Measurements from ENCODE around the gene EFHC1. TPM values are rescaled to one million over a fixed set of nuclear protein-coding genes. Genes with fewer than 3 reads are reported as not detected.

EFHC1 gene
- total RNA-seq, 1 experiment from 2014 or later, result 15.5 TPM

DNA sequence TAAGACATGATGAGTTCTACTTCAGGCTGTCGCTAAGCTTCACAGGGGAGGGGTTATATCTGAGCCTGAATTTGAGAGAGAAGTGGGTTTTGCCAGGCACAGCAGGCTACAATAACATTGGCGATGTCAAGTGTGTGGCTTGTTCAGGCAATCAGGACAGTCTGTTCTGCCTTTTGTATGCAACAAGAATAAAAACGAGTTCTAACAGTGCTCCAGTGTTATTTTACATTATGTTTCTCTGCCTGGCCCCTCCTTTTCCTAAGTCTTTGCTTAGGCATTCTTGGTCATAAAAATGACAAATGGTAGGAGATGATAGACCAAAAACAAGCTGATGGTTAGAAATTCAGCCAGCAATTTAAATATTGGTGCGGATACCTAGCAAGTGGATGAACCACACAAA, 31.4 kb upstream of the EFHC1 start:
- CTCF ChIA-PET, result interaction anchor here (2.0 kb wide), 1 partner anchor 11 kb away, joined by 8 read pairs; no protein-coding TSS in a partner anchor
- H3K36me3 Mint-ChIP-seq, result peaks cover 20% of the 10 kb centered on the region
- no peak overlapping the region for H3K27ac Mint-ChIP-seq
- peaks cover 36% of the 10 kb centered on the region for H3K9me3 Mint-ChIP-seq
- no peak for DNase-seq (ENCODE audit: low spot score)
- H3K4me1 Mint-ChIP-seq, result no peaks in the 10 kb centered on the region
- no peak for ATAC-seq
- no peak for TF ChIP-seq GTF2I (CRISPR knock-in tag; conservative IDR thresholded peaks at IDR 0.05)
- no peak for TF ChIP-seq ZNF263 (CRISPR knock-in tag; IDR thresholded peaks at IDR 0.05; ENCODE audit: low read depth)
- no peak for TF ChIP-seq JUN (CRISPR knock-in tag; IDR thresholded peaks at IDR 0.05)
- no peak for TF ChIP-seq ZNF396 (CRISPR knock-in tag; IDR thresholded peaks at IDR 0.05; ENCODE audit: borderline replicate concordance)
- TF ChIP-seq NFYB (CRISPR knock-in tag; conservative IDR thresholded peaks at IDR 0.05; ENCODE audit: low read depth), result no peak
- TF ChIP-seq NR3C1 (CRISPR knock-in tag; conservative IDR thresholded peaks at IDR 0.05; ENCODE audit: low read depth), result no peak
- TF ChIP-seq, protein P1, sequence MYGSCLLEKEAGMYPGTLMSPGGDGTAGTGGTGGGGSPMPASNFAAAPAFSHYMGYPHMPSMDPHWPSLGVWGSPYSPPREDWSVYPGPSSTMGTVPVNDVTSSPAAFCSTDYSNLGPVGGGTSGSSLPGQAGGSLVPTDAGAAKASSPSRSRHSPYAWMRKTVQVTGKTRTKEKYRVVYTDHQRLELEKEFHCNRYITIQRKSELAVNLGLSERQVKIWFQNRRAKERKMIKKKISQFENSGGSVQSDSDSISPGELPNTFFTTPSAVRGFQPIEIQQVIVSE (CRISPR knock-in tag; IDR thresholded peaks at IDR 0.05; ENCODE audit: borderline replicate concordance), result no peak
- no peak for TF ChIP-seq TP53 (CRISPR knock-in tag; IDR thresholded peaks at IDR 0.05)
- TF ChIP-seq NR2C2 (CRISPR knock-in tag; IDR thresholded peaks at IDR 0.05), result no peak
- TF ChIP-seq, protein P2, sequence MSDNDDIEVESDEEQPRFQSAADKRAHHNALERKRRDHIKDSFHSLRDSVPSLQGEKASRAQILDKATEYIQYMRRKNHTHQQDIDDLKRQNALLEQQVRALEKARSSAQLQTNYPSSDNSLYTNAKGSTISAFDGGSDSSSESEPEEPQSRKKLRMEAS (CRISPR knock-in tag; IDR thresholded peaks at IDR 0.05), result no peak
- no peak for TF ChIP-seq MXD4 (CRISPR knock-in tag; IDR thresholded peaks at IDR 0.05; ENCODE audit: borderline replicate concordance)
- no peak for TF ChIP-seq EMX1 (CRISPR knock-in tag; IDR thresholded peaks at IDR 0.05)
- TF ChIP-seq, protein P3, sequence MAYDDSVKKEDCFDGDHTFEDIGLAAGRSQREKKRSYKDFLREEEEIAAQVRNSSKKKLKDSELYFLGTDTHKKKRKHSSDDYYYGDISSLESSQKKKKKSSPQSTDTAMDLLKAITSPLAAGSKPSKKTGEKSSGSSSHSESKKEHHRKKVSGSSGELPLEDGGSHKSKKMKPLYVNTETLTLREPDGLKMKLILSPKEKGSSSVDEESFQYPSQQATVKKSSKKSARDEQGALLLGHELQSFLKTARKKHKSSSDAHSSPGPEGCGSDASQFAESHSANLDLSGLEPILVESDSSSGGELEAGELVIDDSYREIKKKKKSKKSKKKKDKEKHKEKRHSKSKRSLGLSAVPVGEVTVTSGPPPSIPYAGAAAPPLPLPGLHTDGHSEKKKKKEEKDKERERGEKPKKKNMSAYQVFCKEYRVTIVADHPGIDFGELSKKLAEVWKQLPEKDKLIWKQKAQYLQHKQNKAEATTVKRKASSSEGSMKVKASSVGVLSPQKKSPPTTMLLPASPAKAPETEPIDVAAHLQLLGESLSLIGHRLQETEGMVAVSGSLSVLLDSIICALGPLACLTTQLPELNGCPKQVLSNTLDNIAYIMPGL (CRISPR knock-in tag; IDR thresholded peaks at IDR 0.05), result no peak
- TF ChIP-seq, protein P4, sequence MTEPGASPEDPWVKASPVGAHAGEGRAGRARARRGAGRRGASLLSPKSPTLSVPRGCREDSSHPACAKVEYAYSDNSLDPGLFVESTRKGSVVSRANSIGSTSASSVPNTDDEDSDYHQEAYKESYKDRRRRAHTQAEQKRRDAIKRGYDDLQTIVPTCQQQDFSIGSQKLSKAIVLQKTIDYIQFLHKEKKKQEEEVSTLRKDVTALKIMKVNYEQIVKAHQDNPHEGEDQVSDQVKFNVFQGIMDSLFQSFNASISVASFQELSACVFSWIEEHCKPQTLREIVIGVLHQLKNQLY (CRISPR knock-in tag; IDR thresholded peaks at IDR 0.05), result no peak
- no peak for TF ChIP-seq FOXP1 (CRISPR knock-in tag; IDR thresholded peaks at IDR 0.05; ENCODE audit: borderline replicate concordance)
- H3K27me3 Mint-ChIP-seq (ENCODE audit: low read depth), result no peaks in the 10 kb centered on the region
- POLR2A ChIA-PET, result no interaction called here
- H3K4me3 Mint-ChIP-seq, result no peak overlapping the region

DNA sequence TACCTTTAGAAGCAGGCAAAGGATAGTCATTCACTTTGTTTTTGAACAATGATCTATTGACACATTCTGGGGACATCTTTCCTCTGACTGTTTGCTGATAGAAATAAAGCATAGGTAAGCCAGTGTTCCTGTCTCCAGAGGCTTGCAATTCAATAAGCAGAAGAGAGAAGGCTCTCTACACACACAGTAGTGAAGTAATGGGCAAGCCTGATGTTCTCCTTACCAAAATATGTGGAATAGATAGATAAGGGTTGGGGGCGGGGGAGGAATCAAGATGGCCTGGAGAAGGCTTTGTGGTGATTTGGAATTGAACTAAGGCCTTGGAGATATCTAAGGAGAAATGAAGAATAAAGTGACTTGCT, 30.9 kb upstream of the EFHC1 start:
- no peak overlapping the region for H3K27ac Mint-ChIP-seq
- ChIA-PET POLR2A (interaction anchor here (1.0 kb wide), 1 partner anchor 60 kb away, joined by 3 read pairs; no protein-coding TSS in a partner anchor), CTCF (interaction anchor here (1.1 to 2.0 kb wide), 2 partner anchors 11 to 103 kb away, joined by 3 to 8 read pairs; no protein-coding TSS in a partner anchor)
- no peaks in the 10 kb centered on the region for H3K4me1 Mint-ChIP-seq
- DNase-seq (ENCODE audit: low spot score) (no peak), ATAC-seq (no peak)
- no peaks in the 10 kb centered on the region for H3K27me3 Mint-ChIP-seq (ENCODE audit: low read depth)
- peaks cover 20% of the 10 kb centered on the region for H3K36me3 Mint-ChIP-seq
- H3K9me3 Mint-ChIP-seq, result peaks cover 31% of the 10 kb centered on the region
- H3K4me3 Mint-ChIP-seq, result no peak overlapping the region
- TF ChIP-seq, protein P5, sequence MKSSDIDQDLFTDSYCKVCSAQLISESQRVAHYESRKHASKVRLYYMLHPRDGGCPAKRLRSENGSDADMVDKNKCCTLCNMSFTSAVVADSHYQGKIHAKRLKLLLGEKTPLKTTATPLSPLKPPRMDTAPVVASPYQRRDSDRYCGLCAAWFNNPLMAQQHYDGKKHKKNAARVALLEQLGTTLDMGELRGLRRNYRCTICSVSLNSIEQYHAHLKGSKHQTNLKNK (CRISPR knock-in tag; IDR thresholded peaks at IDR 0.05), result no peak
- TF ChIP-seq FOXP1 (CRISPR knock-in tag; IDR thresholded peaks at IDR 0.05; ENCODE audit: borderline replicate concordance) (no peak), IRF2 (CRISPR knock-in tag; IDR thresholded peaks at IDR 0.05; ENCODE audit: borderline replicate concordance, low read depth) (no peak), KAT7 (CRISPR knock-in tag; IDR thresholded peaks at IDR 0.05; ENCODE audit: borderline replicate concordance) (no peak), ZNF219 (CRISPR knock-in tag; IDR thresholded peaks at IDR 0.05; ENCODE audit: borderline replicate concordance) (no peak), SMAD4 (CRISPR knock-in tag; IDR thresholded peaks at IDR 0.05) (no peak), ZNF232 (CRISPR knock-in tag; IDR thresholded peaks at IDR 0.05) (no peak), FOXK1 (CRISPR knock-in tag; IDR thresholded peaks at IDR 0.05) (no peak)
- TF ChIP-seq, protein P6, sequence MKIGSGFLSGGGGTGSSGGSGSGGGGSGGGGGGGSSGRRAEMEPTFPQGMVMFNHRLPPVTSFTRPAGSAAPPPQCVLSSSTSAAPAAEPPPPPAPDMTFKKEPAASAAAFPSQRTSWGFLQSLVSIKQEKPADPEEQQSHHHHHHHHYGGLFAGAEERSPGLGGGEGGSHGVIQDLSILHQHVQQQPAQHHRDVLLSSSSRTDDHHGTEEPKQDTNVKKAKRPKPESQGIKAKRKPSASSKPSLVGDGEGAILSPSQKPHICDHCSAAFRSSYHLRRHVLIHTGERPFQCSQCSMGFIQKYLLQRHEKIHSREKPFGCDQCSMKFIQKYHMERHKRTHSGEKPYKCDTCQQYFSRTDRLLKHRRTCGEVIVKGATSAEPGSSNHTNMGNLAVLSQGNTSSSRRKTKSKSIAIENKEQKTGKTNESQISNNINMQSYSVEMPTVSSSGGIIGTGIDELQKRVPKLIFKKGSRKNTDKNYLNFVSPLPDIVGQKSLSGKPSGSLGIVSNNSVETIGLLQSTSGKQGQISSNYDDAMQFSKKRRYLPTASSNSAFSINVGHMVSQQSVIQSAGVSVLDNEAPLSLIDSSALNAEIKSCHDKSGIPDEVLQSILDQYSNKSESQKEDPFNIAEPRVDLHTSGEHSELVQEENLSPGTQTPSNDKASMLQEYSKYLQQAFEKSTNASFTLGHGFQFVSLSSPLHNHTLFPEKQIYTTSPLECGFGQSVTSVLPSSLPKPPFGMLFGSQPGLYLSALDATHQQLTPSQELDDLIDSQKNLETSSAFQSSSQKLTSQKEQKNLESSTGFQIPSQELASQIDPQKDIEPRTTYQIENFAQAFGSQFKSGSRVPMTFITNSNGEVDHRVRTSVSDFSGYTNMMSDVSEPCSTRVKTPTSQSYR (CRISPR knock-in tag; IDR thresholded peaks at IDR 0.05), result no peak
- TF ChIP-seq, protein P4 (CRISPR knock-in tag; IDR thresholded peaks at IDR 0.05), result no peak
- TF ChIP-seq, protein P7, sequence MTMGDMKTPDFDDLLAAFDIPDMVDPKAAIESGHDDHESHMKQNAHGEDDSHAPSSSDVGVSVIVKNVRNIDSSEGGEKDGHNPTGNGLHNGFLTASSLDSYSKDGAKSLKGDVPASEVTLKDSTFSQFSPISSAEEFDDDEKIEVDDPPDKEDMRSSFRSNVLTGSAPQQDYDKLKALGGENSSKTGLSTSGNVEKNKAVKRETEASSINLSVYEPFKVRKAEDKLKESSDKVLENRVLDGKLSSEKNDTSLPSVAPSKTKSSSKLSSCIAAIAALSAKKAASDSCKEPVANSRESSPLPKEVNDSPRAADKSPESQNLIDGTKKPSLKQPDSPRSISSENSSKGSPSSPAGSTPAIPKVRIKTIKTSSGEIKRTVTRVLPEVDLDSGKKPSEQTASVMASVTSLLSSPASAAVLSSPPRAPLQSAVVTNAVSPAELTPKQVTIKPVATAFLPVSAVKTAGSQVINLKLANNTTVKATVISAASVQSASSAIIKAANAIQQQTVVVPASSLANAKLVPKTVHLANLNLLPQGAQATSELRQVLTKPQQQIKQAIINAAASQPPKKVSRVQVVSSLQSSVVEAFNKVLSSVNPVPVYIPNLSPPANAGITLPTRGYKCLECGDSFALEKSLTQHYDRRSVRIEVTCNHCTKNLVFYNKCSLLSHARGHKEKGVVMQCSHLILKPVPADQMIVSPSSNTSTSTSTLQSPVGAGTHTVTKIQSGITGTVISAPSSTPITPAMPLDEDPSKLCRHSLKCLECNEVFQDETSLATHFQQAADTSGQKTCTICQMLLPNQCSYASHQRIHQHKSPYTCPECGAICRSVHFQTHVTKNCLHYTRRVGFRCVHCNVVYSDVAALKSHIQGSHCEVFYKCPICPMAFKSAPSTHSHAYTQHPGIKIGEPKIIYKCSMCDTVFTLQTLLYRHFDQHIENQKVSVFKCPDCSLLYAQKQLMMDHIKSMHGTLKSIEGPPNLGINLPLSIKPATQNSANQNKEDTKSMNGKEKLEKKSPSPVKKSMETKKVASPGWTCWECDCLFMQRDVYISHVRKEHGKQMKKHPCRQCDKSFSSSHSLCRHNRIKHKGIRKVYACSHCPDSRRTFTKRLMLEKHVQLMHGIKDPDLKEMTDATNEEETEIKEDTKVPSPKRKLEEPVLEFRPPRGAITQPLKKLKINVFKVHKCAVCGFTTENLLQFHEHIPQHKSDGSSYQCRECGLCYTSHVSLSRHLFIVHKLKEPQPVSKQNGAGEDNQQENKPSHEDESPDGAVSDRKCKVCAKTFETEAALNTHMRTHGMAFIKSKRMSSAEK (CRISPR knock-in tag; IDR thresholded peaks at IDR 0.05; ENCODE audit: borderline replicate concordance), result no peak

Data from WTC11 (cell line).